A549 (cell line): ENCODE data around the gene ATP2A2. TPM values are rescaled to one million over a fixed set of nuclear protein-coding genes. Genes with fewer than 3 reads are reported as not detected.

ENCODE experiments used
- ATAC-seq, 2 experiments: fragments of 200-7000 bp in 1 of 2; fragments of >200 bp in 1 of 2; cut with Nextera tagmentation in 1 of 2; cut with Tn5 transposase in 1 of 2; 3 replicates each; pipeline versions ENCODE4 v1.8.0 to v1.9.1; 2018 to 2020; ENCODE audit warnings: mild to moderate bottlenecking in 1 of 2, moderate library complexity in 1 of 2
- CTCF ChIA-PET: fragments of 300-600 bp; sonication (Branson Sonifier 250); formaldehyde crosslinking; extraction: SDS; loops from one replicate; lab custom pipeline; 2021; ENCODE audit warnings: antibody characterized with exemption, inconsistent platforms; lab: Yijun Ruan, JAX
- POLR2A ChIA-PET: fragments of 350-600 bp; formaldehyde crosslinking; extraction: SDS; loops from one replicate; lab custom pipeline; 2021; ENCODE audit warnings: antibody characterized with exemption, inconsistent platforms; lab: Yijun Ruan, JAX
- DNase-seq, 2 experiments: peaks; one replicate each; pipeline versions ENCODE4 v3.0.0 to v3.0.0-alpha.2; 2011 to 2016; ENCODE audit warnings: low read depth in 1 of 2, low spot score in 1 of 2
- FAIRE-seq: peaks from 2 replicates; lab custom pipeline; 2011; peaks lifted over from hg19 to GRCh38; lab: Jason Lieb, UNC
- H3K27ac ChIP-seq, 2 experiments: fragments of >200 bp; sonication (Bioruptor Twin); formaldehyde crosslinking; 3 replicates each; pipeline ENCODE4 v1.5.1; 2016 to 2017
- H3K4me1 ChIP-seq: fragments of >200 bp; sonication (Bioruptor Twin); formaldehyde crosslinking; 3 replicates; pipeline ENCODE4 v1.6.1; 2016
- H3K4me2 ChIP-seq: fragments of >200 bp; sonication (Bioruptor Twin); formaldehyde crosslinking; 3 replicates; pipeline ENCODE4 v1.6.1; 2016
- H3K4me3 ChIP-seq: fragments of >200 bp; sonication (Bioruptor Twin); formaldehyde crosslinking; 3 replicates; pipeline ENCODE4 v1.5.1; 2016
- H3K9me3 ChIP-seq: fragments of >200 bp; sonication (Bioruptor Twin); formaldehyde crosslinking; 3 replicates; pipeline ENCODE4 v1.6.1; 2016
- CEBPB ChIP-seq, 2 experiments: fragments of >200 bp in 1 of 2; sonication (Bioruptor Twin) in 1 of 2; formaldehyde crosslinking in 1 of 2; IDR thresholded peaks; 2 replicates each; pipeline ENCODE4 v1.6.1; 2012 to 2016
- EHF ChIP-seq: fragments of 250-450 bp; sonication (Bioruptor Pico); IDR thresholded peaks from 2 replicates; pipeline ENCODE4 v1.5.0; 2020; ENCODE audit warnings: mild to moderate bottlenecking
- FOSB ChIP-seq: fragments of 250-450 bp; sonication (Bioruptor Pico); IDR thresholded peaks from 2 replicates; pipeline ENCODE4 v1.5.0; 2020; ENCODE audit warnings: mild to moderate bottlenecking, moderate library complexity
- FOSL2 ChIP-seq, 2 experiments: fragments of 450-650 bp in 1 of 2; fragments of >200 bp in 1 of 2; sonication (Bioruptor Twin) in 1 of 2; formaldehyde crosslinking; IDR thresholded peaks; 2 replicates each; pipeline versions ENCODE4 v1.5.0 to v1.6.1; 2016 to 2020; ENCODE audit warnings: mild to moderate bottlenecking in 1 of 2, moderate library complexity in 1 of 2
- HDAC2 ChIP-seq: fragments of 200-600 bp; sonication (generic); IDR thresholded peaks from 2 replicates; pipeline ENCODE4 v1.6.1; 2016
- HMGXB4 ChIP-seq: fragments of 250-450 bp; sonication (Bioruptor Pico); IDR thresholded peaks from 2 replicates; pipeline ENCODE4 v1.5.0; 2021; ENCODE audit warnings: mild to moderate bottlenecking, moderate library complexity, borderline replicate concordance
- JUNB ChIP-seq: fragments of >200 bp; sonication (Bioruptor Twin); formaldehyde crosslinking; IDR thresholded peaks from 2 replicates; pipeline ENCODE4 v1.6.1; 2016
- KDM1A ChIP-seq: fragments of 200-600 bp; sonication (generic); IDR thresholded peaks from 2 replicates; pipeline ENCODE4 v1.6.1; 2016; ENCODE audit warnings: low read depth, mild to moderate bottlenecking
- KDM5A ChIP-seq: fragments of 200-600 bp; sonication (generic); IDR thresholded peaks from 2 replicates; pipeline ENCODE4 v1.6.1; 2016; ENCODE audit warnings: antibody characterized with exemption, mild to moderate bottlenecking
- MAX ChIP-seq: IDR thresholded peaks from 2 replicates; pipeline ENCODE4 v1.6.1; 2012
- MAZ ChIP-seq: fragments of 150-350 bp; IDR thresholded peaks from 2 replicates; pipeline ENCODE4 v1.6.1; 2014; ENCODE audit warnings: antibody characterized with exemption, low read depth, low read length, borderline replicate concordance
- PBX3 ChIP-seq: IDR thresholded peaks from 2 replicates; pipeline ENCODE4 v1.6.1; 2012
- POLR2A ChIP-seq: IDR thresholded peaks from 2 replicates; pipeline ENCODE4 v1.6.1; 2012; ENCODE audit warnings: mild to moderate bottlenecking, low read length
- POLR2AphosphoS2 ChIP-seq: conservative IDR thresholded peaks from 2 replicates; pipeline ENCODE4 v1.6.1; 2012; ENCODE audit warnings: low read length, improper control_type of control experiment, inconsistent platforms
- RAD21 ChIP-seq, 2 experiments: fragments of >200 bp in 1 of 2; sonication (Bioruptor Twin) in 1 of 2; formaldehyde crosslinking in 1 of 2; IDR thresholded peaks in 1 of 2; conservative IDR thresholded peaks in 1 of 2; 2 replicates in 1 of 2; 3 replicates in 1 of 2; pipeline ENCODE4 v1.6.1; 2012 to 2018; ENCODE audit warnings: inconsistent platforms in 1 of 2
- TP53 ChIP-seq: fragments of 250-450 bp; sonication (Bioruptor Pico); IDR thresholded peaks from 2 replicates; pipeline ENCODE4 v1.5.0; 2021; ENCODE audit warnings: mild to moderate bottlenecking, moderate library complexity
- ZNF302 ChIP-seq: fragments of 250-450 bp; sonication (Bioruptor Pico); IDR thresholded peaks from 2 replicates; pipeline ENCODE4 v1.9.0; 2021; ENCODE audit warnings: inconsistent platforms, mild to moderate bottlenecking, moderate library complexity
- ZSCAN20 ChIP-seq: fragments of 250-450 bp; sonication (Bioruptor Pico); IDR thresholded peaks from 2 replicates; pipeline ENCODE4 v1.8.0; 2022; ENCODE audit warnings: mild to moderate bottlenecking, moderate library complexity
- WGBS: methylation state at CpG from one replicate; pipeline ENCODE4 v1.1.6; 2017; ENCODE audit errors: missing lambda C conversion rate; 5-methylcytosine and 5-hydroxymethylcytosine counted together
- polyA plus RNA-seq, 4 experiments: library from polyadenylated mRNA; depleted of rRNA in 3 of 4; stranded (reverse); fragments of >200 nt; fragmentation: RNase III in 1 of 4; extraction: RNeasy Plus Mini Kit Qiagen cat#74134 plus additional on column Dnase treatment in 1 of 4; gene quantifications; 2 replicates in 3 of 4; 3 replicates in 1 of 4; pipeline ENCODE4 v1.2.3, GENCODE V29; 2011 to 2017
- TF ChIP-seq, protein P1 (sequence below): fragments of 250-450 bp; sonication (Bioruptor Pico); IDR thresholded peaks from 2 replicates; pipeline ENCODE4 v1.5.0; 2020; ENCODE audit warnings: low read depth, mild to moderate bottlenecking, moderate library complexity
- TF ChIP-seq, protein P2 (sequence below): fragments of >200 bp; sonication (Bioruptor Twin); formaldehyde crosslinking; IDR thresholded peaks from 3 replicates; pipeline ENCODE4 v1.6.1; 2016
- TF ChIP-seq, protein P3 (sequence below): fragments of 200-600 bp; sonication (generic); IDR thresholded peaks from 2 replicates; pipeline ENCODE4 v1.6.1; 2016; ENCODE audit warnings: antibody characterized with exemption, mild to moderate bottlenecking, moderate library complexity

The ATP2A2 gene
- polyA plus RNA-seq, 2 of the 4 experiments (the other 2 are of a cell fraction): 342 to 415 TPM

DNA sequence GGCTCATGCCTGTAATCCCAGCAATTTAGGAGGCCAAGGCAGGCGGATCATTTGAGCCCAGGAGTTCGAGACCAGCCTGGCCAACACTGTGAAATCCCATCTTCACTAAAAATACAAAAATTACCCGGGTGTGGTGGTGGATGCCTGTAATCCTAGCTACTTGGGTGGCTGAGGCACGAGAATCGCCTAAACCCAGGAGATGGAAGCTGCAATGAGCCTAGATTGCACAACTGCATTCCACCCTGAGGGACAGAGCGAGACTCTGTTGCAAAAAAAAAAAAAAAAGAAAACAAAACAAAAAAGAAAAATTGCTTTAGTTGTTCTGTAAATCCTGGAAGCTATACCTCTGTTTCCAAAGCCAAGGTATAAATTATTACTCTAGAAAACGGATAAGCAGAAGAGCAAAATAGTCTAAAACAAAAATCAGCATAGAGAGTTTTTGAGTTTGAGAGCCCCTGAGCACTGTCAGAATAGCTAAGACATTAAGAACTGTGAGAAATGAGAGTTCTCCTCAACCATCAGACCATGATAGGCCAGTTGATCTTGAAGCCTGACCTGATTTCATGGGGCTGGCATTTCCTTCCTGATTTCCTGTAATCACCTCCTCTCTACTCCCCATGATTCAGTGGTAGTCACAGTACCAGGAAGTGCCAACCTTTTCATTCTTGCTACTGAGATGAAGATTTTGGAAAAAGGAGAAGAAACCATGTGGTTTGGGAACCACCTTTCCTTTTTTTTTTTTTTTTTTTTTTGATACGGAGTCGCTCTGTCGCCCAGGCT, 31.7 kb downstream of the ATP2A2 start:
- Histone ChIP-seq H3K4me2 (peak overlapping the region; percentile 51), H3K9me3 (no peaks in the 10 kb centered on the region), H3K4me3 (no peak overlapping the region), H3K27ac (peak overlapping the region; percentile 55 to 80; a peak in 4 of 6 replicates), H3K4me1 (peaks cover 95% of the 10 kb centered on the region)
- FAIRE-seq: no peak
- 72% methylated on average over 10 of the region's 10 CpGs for WGBS
- DNase-seq: peak; percentile 43 to 74
- TF ChIP-seq POLR2AphosphoS2 (peak; percentile 86), ZSCAN20 (CRISPR knock-in tag) (peak; percentile 69), FOSB (CRISPR knock-in tag) (no peak), CEBPB (IDR thresholded peaks at IDR 0.05) (peak; percentile 57 to 91; a peak in 3 of 4 replicates), MAX (no peak), MAZ (no peak), PBX3 (no peak), TP53 (no peak), KDM1A (no peak)
- TF ChIP-seq, protein P1, sequence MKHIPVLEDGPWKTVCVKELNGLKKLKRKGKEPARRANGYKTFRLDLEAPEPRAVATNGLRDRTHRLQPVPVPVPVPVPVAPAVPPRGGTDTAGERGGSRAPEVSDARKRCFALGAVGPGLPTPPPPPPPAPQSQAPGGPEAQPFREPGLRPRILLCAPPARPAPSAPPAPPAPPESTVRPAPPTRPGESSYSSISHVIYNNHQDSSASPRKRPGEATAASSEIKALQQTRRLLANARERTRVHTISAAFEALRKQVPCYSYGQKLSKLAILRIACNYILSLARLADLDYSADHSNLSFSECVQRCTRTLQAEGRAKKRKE (CRISPR knock-in tag): no peak
- peak; percentile 66 to 75; a peak in 5 of 6 replicates for ATAC-seq
- CTCF ChIA-PET: interaction anchor here (1.2 kb wide), 1 partner anchor 137 kb away, joined by 5 read pairs; the partner anchor contains the start of gene ARPC3
- POLR2A ChIA-PET: no interaction called here

DNA sequence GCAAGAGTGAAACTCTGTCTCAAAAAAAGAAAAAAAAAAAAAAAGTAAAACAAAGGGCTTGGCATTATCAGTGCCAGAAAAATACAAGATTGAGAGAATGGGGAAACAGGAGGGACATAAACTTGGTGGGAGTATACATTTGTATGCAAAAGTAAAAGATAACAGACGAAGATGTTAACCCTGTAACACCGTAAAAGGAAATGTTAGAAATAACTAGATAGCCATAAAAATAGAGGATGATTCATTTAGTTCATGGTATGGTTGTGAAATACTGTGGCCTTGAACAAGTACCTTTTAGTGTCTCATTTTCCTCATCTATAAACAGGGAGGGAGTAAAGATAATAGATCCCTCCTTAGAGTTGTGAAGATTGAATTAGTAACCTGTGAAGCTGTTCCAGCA, 33.3 kb downstream of the ATP2A2 start:
- DNase-seq (peak in 1 of 2 experiments; percentile 68), ATAC-seq (peak; percentile 24 to 40; a peak in 3 of 6 replicates), FAIRE-seq (no peak)
- Histone ChIP-seq H3K27ac (peak overlapping the region; percentile 55 to 80; a peak in 4 of 6 replicates), H3K4me1 (peaks cover 92% of the 10 kb centered on the region), H3K4me3 (no peak overlapping the region), H3K9me3 (no peaks in the 10 kb centered on the region), H3K4me2 (peak overlapping the region; percentile 51)
- TF ChIP-seq RAD21 (conservative IDR thresholded peaks at IDR 0.05 in 1 of 2, IDR thresholded peaks at IDR 0.05 in 1 of 2) (no peak), POLR2A (no peak), MAZ (no peak), JUNB (peak; percentile 52), FOSL2 (IDR thresholded peaks at IDR 0.05) (peak; percentile 48; the same call in 1 of the 2 replicates), FOSL2 (CRISPR knock-in tag; IDR thresholded peaks at IDR 0.05) (peak; percentile 78), EHF (no peak), HMGXB4 (no peak), ZNF302 (CRISPR knock-in tag) (no peak), CEBPB (IDR thresholded peaks at IDR 0.05) (peak; percentile 67 to 90; a peak in 3 of 4 replicates), KDM5A (no peak), HDAC2 (no peak)
- TF ChIP-seq, protein P2, sequence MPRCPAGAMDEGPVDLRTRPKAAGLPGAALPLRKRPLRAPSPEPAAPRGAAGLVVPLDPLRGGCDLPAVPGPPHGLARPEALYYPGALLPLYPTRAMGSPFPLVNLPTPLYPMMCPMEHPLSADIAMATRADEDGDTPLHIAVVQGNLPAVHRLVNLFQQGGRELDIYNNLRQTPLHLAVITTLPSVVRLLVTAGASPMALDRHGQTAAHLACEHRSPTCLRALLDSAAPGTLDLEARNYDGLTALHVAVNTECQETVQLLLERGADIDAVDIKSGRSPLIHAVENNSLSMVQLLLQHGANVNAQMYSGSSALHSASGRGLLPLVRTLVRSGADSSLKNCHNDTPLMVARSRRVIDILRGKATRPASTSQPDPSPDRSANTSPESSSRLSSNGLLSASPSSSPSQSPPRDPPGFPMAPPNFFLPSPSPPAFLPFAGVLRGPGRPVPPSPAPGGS: no peak
- TF ChIP-seq, protein P3, sequence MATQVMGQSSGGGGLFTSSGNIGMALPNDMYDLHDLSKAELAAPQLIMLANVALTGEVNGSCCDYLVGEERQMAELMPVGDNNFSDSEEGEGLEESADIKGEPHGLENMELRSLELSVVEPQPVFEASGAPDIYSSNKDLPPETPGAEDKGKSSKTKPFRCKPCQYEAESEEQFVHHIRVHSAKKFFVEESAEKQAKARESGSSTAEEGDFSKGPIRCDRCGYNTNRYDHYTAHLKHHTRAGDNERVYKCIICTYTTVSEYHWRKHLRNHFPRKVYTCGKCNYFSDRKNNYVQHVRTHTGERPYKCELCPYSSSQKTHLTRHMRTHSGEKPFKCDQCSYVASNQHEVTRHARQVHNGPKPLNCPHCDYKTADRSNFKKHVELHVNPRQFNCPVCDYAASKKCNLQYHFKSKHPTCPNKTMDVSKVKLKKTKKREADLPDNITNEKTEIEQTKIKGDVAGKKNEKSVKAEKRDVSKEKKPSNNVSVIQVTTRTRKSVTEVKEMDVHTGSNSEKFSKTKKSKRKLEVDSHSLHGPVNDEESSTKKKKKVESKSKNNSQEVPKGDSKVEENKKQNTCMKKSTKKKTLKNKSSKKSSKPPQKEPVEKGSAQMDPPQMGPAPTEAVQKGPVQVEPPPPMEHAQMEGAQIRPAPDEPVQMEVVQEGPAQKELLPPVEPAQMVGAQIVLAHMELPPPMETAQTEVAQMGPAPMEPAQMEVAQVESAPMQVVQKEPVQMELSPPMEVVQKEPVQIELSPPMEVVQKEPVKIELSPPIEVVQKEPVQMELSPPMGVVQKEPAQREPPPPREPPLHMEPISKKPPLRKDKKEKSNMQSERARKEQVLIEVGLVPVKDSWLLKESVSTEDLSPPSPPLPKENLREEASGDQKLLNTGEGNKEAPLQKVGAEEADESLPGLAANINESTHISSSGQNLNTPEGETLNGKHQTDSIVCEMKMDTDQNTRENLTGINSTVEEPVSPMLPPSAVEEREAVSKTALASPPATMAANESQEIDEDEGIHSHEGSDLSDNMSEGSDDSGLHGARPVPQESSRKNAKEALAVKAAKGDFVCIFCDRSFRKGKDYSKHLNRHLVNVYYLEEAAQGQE: no peak
- ChIA-PET POLR2A (no interaction called here), CTCF (interaction anchor here (1.3 kb wide), 1 partner anchor 90 kb away, joined by 3 read pairs; no protein-coding TSS in a partner anchor)
- WGBS: 21% methylated on average over 2 of the region's 2 CpGs
